MV-4-11 (cell line): ENCODE results near the gene ISCA1.

ENCODE experiments used
- DNase-seq: peaks from one replicate; lab custom pipeline; 2025; lab: John Stamatoyannopoulos, UW

ISCA1 gene

DNA sequence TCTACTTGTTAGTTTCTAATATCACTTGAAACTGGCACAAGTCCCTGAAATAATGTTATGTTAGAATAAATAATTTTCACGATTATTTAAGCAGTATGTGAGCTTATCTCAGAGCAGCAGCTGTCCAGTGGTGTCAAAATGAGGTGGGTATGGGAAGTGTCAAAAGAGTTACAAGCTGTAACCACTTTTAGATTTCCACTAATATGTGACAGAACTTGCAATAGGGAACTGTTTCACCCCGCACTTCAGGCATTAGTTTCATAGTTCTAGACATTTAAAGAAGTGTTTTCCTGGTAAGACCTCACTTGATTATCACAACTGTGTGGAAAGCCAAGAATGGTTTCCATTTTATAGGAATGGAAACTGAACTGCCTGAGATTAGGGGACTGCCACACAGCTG is 2.9 kb upstream of the ISCA1 start:
- peak; percentile 76 for DNase-seq

DNA sequence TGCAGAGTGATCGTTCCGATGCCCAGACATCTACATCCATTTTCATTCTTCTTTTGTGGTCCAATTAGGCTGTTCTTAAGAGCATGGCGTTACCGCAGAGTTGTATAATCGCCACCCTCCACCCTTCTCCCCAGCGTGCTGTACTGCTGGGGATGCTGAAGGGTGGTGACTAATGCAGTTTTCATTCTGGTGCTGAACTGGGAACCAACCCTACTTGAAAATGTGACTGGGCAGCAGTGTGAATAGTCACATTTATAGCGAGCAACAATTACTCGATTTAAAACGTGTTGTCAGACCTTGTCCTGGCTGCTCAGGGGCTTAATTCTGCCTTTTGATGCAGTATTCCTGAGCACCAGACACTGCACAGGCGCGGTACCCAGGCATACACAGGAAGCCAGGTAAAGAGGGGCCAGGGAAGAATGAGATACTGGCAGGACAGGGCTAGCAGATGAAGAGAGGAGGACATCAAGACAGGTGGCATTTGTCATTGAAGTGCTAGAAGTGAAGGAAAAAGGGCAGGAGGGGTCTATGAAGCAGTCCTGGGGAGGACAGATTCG is 719 bp upstream of the ISCA1 start:
- peak; percentile 87 for DNase-seq

DNA sequence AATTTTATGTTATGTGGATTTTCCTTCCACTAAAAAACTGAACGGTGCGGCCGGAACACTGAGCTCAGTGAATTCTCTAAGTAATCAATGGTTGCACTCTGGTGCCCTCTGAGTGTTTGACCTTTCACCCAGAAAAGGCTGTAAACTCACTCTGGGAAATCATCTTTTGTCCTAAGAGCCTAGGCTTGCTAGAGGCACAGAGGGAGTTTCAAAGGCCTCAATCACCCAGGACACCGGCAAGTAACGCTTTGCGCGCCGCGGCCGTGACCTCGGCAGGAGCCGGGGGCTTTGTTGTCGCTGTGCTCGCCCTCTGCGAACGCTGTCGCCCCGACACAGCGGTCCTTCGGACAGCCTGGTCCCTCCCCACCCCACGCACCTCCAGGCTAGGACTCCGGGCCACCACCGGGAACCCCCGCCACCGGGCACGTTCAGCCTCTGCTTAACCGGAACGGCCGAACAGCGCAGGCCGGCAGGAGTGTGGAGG is 703 bp downstream of the ISCA1 start:
- no peak for DNase-seq

DNA sequence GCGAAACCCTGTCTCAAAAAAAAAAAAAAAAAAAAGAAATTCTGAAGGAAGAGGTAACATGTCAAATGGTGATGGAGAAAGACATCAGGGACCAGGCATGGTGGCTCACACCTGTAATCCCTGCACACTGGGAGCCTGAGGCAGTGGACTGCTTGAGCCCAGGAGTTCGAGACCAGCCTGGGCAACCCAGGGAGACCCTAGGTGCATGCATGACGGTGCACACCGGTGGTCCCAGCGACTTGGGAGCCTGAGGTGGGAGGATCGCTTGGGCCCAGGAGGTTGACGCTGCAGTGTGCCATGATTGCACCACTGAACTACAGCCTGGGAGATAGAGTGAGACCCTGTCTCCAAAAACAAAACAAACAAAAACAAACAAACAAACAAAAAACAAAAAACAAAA is 1.8 kb downstream of the ISCA1 start:
- DNase-seq: no peak

DNA sequence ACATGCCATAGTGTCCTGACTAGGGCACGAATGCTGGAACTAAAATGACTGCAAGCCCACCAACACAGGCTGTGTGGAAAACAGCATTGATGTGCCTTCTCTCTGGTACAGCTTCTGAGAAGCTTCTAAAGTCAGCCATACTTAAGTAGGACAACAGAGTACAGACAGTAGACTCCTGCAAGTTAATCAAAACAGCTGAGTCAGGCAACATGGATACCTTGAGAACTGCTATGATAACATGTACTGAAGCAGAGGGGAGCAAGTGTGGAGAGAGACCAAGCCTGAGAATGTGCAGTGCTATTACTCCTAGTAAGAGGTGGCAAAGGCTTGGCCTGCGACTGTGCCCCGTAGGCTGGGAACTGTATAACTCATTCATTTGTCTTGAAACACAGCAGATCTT is 2.5 kb downstream of the ISCA1 start:
- DNase-seq: no peak

DNA sequence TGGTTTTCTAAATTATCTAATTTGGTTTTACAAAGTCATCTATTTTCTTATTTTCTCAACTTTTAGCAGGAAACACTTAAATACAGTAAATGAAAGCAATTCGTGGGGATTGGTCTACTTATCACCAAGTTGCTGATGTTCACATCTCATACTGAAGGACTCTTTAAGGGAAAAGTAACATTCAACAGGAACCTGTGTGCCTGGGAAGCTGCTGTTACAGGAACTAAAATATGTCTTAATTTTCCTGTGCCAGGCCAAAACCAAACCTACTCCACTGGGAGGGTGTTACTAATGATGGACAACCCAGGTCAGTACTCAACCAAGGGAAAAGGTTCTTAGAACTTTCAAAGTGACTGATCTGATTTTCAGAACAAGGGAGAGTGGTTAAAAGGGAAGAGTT is 5.3 kb downstream of the ISCA1 start:
- no peak for DNase-seq

DNA sequence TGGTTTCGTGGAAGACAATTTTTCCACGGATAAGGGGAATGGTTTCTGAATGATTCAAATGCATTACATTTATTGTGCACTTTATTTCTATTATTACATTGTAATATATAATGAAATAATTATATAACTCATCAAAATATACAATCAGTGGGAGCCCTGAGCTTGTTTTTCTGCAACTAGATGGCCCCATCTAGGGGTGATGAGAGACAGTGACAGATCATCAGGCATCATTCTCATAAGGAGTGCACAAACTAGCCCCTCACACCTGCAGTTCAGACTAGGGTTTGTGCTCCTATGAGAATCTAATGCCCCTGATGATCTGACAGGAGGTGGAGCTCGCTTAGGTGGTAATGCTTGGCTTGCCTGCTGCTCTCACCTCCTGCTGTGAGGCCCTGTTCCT is 6.4 kb downstream of the ISCA1 start:
- DNase-seq: no peak

DNA sequence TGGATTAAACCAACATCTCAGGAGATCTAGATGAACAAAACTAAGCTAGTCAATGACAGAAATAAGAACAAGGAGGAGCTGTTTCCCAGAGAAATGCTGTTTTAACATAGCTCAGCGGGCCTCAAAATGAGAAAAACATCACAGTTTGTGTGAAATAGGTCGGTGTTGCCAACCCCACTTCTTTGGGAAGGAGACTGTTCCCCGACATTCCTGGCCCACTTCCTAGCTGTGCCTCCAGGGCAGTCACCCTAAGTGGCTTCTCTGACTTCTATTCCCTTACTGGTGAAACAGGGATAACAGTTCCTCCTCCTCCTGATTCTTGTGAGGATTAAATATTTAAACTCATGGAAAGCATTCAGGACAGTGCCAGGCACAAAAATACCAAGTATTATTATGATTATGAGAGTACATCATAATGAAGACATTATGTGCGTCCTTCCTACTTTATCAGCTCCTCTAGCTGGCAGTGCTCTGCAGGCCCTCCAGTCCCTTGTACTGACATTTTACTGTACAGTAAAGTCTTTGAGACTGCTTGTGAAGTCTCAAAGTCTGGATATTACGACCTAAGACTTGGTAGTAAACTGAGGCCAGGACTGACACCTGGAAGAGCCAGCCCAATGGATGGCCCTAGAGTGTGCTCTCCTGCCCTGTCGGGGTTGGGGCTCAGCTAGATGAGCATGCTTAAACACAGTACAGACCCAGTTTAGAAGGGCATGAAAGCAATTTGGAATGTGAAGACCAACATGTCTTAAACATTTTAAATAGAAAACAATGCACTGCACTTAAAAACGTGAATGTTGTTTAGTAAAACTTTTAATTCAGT is 7.3 kb downstream of the ISCA1 start:
- DNase-seq: no peak

DNA sequence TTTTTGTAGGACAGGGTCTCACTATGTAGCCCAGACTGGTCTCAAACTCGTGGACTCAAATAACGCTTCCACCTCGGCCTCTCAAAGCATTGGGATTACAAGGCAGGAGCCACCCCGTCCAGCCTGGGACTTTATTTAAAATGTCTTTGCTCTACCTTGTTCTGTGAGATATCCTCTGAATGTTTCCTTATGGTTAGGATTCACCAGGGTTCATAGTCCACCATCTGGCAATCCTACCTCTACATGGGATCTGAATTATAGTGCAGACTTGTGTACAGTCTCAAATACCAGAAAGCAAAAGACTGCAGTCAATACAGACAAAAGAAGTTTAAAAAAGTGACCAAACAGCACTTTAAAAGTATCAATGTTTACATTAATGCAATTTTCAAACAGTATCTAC is 10.1 kb downstream of the ISCA1 start:
- DNase-seq: no peak

DNA sequence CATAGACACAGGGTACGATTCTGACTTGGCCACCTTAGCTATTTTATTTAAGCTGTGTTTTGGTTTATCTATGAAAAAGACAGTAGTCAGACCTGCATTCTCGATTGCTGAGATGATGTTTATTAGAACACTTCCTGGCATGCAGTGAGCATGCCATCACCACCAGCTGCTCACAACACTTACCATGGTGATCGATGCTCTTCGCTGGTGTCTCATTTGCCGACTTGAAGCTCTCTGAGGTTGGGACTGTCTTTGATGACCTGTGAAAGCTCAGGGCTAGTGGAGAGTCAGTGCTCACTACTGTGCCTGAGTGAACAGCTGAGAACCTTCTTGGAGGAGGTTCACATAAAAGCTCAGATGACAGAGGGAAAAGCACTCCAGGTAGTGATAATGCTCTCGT is 18.5 kb downstream of the ISCA1 start:
- no peak for DNase-seq

DNA sequence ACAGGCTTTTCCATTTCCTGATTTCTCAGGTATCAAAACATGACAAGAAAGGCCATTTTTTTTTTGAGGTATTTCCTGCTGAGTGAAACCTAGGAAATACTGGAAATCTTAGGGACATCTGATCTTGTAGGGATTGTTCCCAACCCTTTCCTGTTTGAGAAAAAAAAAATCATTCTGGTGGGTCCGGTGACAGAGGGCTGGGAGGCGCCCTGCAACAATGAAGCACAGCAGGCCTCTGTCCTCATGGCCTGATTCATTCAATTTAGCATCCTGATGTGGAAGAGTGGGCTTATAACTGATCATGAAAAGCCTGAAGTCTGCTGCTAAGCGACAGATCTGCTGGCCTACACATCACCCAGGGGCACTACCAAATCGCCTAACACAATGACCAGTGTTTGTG is 19.8 kb downstream of the ISCA1 start:
- no peak for DNase-seq

DNA sequence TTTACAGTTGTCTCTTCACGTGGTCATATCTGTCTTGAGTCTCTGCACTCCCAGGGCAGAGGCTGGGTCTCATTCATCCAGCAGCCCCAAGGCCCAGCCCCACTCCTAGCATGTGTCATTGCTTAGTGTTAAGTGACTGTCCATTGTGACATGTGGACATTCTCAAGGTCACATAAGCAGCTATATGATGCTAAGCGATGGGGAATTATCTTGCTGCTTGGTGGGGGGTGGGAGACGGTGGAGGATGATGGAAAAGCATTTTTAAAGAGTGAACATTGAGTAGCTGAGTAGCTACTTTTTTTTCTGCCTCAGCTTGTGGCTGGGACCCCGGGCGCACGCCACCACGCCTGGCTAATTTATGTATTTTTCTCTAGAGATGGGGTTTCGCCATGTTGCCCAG is 22.8 kb downstream of the ISCA1 start, which contains the start of gene C9orf153:
Gene C9orf153 (minus strand): TSS at position 101 of the 400 bp plus-strand sequence. CDS start 30,054 bp downstream, outside the sequence.
- DNase-seq: no peak

DNA sequence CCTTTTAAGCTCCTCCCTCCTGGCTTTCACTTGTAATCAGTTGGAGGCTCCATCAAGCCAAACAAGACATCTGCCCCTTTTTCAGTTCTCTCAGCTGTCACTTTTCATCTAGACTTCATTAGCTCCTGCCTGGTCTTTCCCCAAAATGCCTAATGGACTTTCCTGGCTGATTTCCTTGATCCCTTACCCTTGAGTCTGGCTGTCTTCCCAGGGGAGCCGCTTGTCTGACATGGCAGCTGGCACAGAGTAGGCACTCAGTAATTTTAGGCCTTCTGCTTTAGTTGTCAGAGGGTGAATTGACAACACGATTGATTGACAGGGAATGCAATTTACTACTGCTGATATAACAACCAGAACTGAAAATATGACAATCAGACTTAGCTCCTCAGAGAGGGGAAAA is 24.9 kb downstream of the ISCA1 start:
- DNase-seq: no peak

DNA sequence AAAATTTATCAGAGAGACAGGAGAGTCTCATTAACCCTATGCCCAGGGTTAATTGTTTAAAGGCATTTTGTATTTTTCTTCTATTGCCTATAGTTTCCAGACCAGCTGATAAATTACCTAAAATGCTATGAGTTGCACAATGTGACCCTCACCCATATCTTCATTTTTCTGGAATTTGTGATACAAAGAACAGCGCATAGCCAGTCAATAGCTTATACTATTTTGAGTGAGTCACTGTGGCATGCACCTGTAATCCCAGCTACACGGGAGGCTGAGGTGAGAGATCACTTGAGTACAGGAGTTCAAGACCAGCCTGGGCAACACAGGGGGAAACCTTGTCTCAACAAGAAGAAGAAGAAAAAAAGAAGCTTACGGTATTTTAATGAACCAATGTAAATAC is 25.7 kb downstream of the ISCA1 start:
- no peak for DNase-seq

DNA sequence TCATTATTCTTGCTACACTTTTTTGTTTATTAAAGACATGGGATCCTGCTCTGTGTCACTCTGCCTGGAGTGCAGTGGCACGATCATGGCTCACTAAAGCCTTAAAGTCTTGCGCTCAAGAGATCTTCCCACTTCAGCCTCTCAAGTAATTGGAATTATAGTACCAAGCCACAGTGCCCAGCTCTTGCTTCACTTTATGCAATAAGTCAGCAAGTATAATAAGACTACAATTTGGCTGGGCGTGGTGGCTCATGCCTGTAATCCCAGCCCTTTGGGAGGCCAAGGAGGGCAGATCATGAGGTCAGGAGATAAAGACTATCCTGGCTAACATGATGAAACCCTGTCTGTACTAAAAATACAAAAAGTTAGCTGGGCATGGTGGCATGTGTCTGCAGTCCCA is 28.8 kb downstream of the ISCA1 start:
- DNase-seq: no peak

DNA sequence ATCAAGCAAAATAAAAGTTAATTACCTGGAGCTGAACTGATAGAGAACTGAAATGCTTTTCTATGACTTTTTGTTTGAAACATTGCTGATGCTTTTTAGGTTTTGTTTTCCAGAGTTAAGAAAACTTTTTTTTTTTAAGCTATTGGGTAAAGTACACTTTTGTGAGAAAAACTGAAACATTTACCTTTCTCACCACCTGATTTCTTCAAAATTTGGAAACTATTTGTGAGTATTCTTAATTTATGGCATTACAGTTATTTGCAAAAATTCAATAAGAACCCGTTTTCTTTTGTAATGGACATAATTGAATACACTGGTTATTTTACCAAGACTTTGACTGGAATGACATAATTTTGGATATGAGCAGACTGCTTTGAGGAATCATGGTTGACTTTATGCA is 29.5 kb downstream of the ISCA1 start:
- DNase-seq: no peak

DNA sequence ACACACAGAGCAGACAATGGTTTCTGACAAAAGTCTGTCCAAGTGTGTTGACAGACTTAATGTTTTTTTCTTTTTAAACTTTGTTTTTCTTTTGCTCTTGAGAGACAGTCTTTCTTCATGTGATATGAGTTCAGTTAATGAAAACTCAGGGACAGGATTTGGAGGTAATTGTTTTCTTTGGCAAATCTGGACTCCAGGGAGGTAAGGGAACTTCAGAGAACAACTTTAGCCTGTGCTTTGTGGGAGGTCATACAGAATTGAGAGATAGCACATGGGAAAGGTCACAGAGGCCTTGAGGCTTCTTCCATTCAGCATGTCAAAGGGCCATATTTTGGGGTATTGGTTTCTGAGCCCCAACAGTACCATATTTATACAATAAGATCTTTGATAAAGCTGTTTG is 32.2 kb downstream of the ISCA1 start:
- DNase-seq: no peak

DNA sequence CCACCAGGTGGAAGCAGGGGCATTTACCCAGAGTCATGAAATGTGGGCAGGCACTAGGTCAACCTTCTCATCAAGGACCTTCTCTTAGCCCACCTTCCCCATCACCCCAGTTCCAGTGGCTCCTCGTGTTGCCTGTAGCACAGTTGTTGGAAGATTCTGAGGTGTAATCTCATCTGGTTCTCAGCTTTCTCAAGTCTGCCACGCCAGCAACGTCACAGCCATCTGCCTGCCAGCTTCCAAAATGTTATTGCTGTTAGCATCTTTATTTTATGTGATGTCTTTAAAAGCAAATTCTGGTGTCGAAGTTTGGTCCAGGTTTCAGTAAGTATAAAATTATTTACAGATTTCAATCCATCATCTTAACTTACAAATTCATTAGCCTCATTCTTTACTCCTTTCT is 33.6 kb downstream of the ISCA1 start:
- DNase-seq: no peak

DNA sequence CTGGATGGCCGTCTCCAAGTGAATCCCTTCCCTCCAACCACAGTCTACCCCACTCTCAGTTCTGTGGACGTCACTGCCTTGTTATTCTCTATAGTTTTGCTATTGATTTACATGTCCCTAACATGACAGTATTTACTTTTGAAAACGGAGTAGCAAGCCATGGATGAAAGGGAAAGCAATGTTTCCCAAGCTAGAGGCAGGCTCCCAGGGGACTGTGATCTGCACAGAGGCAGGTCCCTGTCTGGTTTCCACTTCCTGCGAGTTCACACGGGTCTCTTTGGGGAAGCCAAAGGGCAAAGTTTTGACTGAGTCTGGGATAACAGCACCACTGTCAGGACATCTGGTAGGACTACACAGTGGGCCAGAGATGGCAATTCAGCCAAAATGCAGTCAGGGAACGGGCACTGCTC is 35.6 kb downstream of the ISCA1 start:
- no peak for DNase-seq

DNA sequence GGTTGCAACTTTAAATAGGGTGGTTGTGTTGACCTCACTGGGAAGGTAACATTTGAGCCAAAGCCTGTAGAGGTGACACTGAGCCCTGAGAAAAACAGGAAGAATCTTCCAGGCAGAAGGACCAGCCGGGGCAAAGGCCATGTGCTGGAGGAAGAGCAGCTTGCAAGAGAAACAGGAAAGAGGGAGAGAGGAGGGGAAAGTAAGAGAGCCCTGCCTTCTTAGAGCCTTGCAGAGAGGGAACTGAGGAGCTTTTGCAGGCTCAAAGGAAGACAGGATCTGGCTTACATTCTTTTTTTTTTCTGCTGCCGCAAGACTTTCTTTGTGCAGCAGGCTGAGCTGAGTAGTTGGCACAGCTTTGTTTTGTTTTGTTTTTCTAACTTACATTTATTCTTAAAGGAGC is 40.3 kb downstream of the ISCA1 start:
- peak; percentile 10 for DNase-seq

DNA sequence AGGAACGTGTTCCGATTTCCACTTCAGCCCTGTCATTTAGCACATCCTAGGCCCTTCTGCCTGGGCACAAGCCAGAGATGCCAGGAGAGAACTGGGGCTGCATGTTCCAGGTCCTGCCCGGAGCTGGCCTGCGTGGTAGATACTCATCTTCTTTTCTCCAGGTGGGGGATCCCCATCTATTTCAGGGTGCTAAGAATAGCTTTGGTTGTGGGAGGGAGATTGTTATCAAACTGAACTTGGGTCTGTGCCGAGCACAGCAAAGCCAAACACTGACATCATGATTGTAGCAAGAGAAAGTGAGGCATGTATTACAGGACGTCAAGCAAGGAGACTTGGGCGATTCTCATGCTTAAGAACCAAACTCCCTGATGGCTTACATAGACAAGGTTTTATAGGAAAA is 41.1 kb downstream of the ISCA1 start:
- no peak for DNase-seq

DNA sequence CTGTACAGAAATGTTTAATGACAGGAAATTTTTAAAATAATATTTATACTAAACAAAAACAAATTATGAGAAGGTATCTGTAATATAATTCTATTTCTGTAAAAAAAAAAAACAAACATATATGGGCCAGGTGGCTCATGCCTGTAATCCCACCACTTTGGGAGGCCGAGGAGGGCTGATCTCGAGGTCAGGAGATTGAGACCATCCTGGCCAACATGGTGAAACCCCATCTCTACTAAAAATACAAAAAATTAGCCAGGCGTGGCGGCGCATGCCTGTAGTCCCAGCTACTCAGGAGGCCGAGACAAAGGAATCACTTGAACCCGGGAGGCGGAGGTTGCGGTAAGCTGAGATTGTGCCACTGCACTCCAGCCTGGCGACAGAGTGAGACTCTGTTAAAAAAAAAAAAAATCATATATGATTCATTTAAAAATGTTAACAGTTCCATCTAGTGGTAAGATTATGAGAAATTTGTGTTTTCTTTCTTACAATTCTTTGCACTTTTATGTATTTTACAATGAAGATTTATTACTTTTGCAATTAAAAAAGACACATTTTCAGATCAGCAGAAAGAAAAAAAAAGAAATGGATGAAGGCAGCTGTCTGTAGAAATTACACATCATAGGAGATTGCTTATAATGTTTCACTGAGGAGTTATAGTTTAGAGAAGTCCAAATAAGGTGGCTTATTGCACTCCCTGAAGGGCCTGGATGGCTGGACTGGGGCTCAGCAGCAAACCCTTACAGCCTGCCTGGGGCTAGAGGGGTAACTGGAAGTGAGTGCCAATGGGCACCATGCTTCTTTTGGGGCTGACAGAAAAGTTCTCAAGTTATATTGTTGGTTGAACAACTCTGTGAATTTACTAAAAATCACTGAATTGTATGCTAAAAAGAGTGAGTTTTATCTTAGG is 43.2 kb downstream of the ISCA1 start:
- peak; percentile 3 for DNase-seq

DNA sequence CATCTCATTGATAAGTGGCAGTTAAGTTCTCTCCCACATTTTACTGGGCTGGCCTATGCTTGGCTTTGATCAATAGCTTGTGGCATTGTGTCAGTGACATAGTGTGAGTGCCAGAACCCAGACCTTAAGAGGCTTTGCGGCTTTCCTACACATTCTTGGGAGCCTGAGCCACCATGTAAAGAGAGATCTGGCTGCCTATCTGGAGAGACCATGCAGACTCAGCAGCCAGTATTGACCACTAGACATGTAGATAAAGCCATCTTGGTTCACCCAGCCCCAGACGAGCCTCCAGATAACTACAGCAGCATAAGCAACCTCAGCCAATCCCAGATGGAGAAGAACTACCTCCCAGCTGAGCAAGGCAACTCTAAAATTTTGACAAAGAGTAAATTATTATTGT is 51.5 kb downstream of the ISCA1 start:
- no peak for DNase-seq
